GM18520 (cell line): ENCODE measurements around the gene RNF145.

ENCODE experiments used
- ATAC-seq: cut with Tn5 transposase; IDR thresholded peaks from one replicate; pipeline ENCODE4 v1.9.1; 2021; ENCODE audit not compliant: unreplicated experiment

Gene RNF145

GRCh38 chr5:159218595-159219023 lies 9.3 kb upstream of the RNF145 start:
- no peak for ATAC-seq

- ATAC-seq: no peak
Observed at GRCh38 chr5:159217236-159217635, 7.9 kb upstream of the RNF145 start.

DNA sequence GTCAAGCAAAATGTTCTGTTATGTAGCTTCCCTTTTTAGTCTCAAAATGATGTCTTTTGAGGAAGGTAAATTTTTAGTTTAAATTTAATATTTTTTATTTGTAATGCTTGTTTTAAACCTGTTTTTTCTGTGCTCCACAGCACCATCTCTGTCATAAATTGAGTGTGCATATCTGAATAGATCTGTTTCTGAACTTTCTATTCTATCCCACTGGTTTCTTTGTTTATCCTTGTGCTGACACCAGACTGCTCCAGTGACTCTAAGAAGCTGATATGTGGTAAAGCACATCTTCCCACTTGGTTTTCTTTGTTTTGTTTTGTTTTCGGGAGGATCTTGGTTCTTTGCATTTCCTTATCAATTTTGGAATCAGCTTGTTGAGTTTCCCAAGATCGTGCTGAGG lies 7.1 kb upstream of the RNF145 start:
- no peak for ATAC-seq

DNA sequence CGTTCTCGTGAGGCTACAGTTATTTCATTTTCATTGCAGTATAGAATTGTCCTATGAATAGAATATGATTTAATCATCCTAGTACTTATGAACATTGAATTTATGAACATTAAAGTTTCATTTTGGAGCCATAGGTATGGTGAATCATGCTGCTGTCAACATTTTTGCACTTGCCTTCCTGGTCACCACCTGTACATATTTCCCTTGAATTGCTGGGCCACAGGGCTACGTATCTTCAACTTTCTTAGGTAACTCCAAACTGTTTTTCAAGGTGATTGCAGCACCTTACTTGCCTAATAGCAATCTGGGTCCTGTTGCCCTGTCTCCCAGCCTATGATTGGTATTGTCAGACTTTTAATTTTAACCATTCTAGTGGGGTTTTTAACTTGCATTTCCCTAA lies 6.5 kb upstream of the RNF145 start:
- no peak for ATAC-seq

DNA sequence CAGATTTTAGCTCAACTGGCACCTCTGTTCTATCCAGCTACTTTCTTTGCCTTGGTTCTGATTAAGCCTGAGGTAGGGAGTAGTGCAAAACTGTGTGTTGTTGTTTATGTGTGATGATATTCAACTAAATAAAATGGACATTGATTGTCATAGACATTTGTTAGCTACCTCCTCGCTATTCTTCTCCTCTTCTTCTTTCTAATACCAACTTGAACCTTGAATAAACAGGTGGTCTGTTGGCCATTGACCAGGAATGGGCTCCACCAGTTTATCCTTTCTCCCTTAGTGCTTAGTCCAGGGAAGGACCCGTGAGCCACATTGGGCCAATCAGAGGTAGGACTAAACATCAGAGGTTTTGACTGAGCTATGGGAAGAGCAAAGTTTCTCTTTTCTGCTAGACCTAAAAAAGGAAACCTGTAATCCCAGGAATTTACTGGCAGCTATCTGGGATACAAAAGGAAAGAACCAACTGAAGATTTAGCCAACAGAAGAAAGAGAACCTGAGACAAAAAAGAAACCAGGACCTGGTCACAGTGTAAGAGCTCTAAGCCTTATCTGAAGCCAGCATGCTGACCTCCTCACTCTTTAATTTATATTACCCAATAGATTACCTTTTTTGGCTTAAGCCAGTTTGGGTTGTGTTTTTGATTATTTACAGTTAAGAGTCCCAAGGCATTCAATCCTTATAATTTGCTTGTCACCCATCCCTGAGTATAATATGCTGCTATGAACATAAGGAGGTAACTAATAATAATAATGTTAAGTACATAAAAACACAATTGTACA lies 5.3 kb upstream of the RNF145 start:
- no peak for ATAC-seq

- ATAC-seq: no peak
Observed at GRCh38 chr5:159212657-159213462, 3.5 kb upstream of the RNF145 start.

- no peak for ATAC-seq
Observed at GRCh38 chr5:159211729-159212174, 2.4 kb upstream of the RNF145 start.

DNA sequence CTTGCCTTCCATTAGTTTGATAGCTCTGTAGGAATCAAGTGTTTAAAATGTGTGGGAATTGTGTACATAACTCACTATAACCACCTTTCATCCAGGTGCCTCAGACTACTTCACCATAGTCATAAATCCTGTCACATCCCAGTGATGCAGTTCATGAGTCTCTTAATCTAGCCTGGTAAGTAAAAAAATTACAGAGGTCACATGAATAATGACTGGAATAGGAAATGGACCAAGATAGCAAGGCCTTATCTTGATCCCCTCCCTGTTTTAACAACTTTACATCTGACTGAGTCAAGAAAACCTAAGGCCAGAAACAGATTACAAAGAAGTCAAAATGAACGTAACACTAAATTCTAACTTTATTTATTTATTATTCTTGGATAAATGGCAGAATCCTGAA lies 1.5 kb upstream of the RNF145 start:
- ATAC-seq: no peak

GRCh38 chr5:159210210-159210661 lies 883 bp upstream of the RNF145 start:
- no peak for ATAC-seq

DNA sequence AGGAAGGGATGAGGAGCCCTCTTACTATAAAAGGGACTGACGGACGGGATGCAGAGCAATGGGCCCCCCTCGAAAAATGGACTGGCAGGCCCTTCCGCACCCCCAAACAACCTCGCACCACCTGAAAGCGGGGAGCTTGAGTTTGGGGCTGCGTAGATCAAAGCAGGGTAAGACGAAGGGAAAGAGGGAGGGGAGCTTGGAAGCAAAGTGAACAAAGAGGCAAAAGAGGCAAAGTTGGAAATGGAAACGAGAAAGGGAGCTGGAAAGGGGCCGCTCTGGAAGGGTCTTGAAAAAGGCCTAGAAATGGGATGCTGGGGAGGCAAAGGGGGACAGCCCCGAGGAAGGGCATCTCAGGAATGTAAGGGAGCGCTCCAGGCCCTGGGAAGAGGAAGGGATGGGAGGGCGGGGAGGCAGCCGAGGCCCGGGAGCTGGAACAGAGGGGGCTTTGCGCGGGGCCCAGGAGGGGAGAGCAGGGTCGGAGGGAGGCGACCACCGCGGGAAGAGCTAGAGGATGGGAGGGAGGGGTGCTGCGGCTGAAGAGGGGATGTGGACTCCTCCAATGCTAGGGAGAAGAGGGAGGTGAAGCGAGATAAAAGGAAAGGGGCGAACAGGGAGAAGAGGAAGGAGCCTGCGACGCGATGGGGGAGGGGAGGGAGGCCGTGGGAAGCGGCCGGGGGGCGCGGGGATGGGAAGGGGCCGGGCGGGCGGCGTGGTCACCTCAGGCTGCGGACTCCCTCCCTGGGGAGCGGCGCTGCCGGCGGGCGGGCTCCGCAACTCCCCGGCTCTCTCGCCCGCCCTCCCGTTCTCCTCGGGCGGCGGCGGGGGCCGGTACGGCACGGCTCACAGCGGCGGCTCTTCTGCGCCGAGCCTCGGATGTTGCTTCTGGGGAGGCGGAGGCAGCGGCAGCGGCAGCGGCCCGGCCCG lies 577 bp downstream of the RNF145 start:
- peak; percentile 5 for ATAC-seq

GRCh38 chr5:159207686-159208513 lies 1.5 kb downstream of the RNF145 start:
- peak; percentile 27 for ATAC-seq

DNA sequence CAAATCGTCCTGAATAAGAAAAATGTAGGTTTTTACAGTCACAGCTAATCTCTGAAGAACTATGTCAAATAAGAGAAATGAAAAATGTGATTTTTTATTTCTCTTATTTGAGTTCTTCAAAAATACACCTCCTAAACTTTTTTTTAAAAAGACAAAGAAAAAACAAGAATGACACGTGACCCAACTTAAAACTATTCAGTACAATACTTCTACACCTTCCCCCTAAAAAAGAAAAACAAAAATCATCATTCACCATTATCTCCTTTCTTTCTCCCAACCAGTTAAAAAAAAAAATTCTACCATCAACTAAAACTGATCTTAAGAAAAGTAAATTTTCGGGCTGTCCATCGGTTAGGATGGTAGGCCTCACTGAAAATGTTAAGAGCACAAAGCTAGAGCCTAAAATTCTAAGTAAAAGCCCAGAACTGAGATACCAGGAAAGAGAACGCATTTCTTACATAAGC lies 2.1 kb downstream of the RNF145 start:
- ATAC-seq: no peak

- no peak for ATAC-seq
Observed at GRCh38 chr5:159206818-159207217, 2.5 kb downstream of the RNF145 start.

- no peak for ATAC-seq
Observed at GRCh38 chr5:159206368-159206767, 3.0 kb downstream of the RNF145 start.

GRCh38 chr5:159203351-159203750 lies 6.0 kb downstream of the RNF145 start:
- no peak for ATAC-seq

DNA sequence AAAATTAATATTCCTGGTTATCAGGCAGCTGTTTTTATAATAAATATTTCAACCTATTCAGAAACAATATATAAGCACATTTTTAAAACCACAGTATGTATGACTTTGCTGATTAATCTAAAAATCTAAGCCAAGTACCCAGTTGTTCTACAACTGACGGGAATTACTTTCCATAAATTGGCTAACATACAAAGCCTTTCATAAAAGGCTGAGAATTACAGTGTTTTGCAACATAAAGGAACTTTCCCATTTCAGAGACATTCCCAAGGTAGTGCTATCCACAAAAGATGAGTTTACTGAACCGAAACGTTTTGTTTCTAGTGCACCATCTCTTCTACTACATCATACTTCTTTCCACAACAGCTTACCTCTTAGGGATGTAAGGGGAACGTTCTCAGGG lies 7.2 kb downstream of the RNF145 start:
- ATAC-seq: no peak

DNA sequence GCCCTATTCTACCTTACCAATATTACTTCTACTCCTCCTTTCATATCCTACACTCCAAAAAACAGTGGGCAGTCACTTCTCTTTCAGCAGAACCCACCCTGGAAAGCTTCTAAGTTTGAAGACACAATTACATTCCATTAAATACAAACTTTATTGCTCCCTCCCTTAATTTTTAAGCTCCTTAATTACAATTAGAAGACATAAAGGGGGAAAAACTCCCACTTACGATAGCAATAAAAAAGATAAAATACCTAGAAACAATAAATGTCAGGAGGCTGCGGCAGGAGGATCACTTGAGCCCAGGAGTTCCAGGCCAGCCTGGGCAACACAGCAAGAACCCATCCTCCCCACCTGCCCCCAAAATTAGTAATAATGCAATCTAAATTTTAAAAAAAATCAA lies 9.6 kb downstream of the RNF145 start:
- no peak for ATAC-seq

- ATAC-seq: no peak
Observed at GRCh38 chr5:159199225-159199624, 10.1 kb downstream of the RNF145 start.

GRCh38 chr5:159198063-159199036 lies 11.0 kb downstream of the RNF145 start:
- peak; percentile 95 for ATAC-seq
